Measurements from ENCODE around the gene VEZT. TPM values are rescaled to one million over a fixed set of nuclear protein-coding genes. Genes with fewer than 3 reads are reported as not detected.
"Not testable (repeated sequence)": the region's sequence is repeated elsewhere in the genome, so short reads cannot be mapped to it uniquely, and the experiment has no call there.

Gene VEZT
- total RNA-seq, 1 experiment from 2014 or later = 149 TPM

DNA sequence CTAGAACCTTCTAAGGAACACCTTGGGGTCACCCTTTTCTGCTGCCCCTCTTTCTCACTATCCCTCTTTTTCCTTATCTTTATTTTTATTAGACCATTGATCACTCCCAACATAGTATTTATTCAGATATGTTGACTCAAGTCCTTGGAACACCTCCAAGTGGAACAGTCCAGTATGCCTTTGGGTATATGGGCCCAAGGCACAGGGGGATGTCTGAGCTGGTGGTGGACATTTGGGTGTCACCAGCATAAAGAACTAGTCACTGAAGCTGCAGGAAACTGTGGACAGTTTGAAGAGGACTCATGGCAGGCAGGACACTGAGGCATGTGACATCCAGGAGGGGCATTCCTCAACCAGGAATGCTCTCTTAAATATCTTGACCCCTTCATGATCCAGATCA, 105.6 kb downstream of the VEZT start:
- no TSS peak for BruUV-seq (replicated peaks)
- intact Hi-C loops (cut with micrococcal nuclease; ENCODE audit: unreplicated experiment) = loop anchor here (5.0 kb wide), 1 partner anchor 106 kb away; the partner anchor contains the start of genes FGD6 and VEZT
- Mint-ChIP-seq H3K9me3 (ENCODE audit: low read depth, unreplicated experiment) (no peaks in the 10 kb centered on the region), H3K27ac (ENCODE audit: unreplicated experiment) (no peak overlapping the region), H3K4me1 (ENCODE audit: low read depth, unreplicated experiment) (peaks cover 65% of the 10 kb centered on the region), H3K36me3 (ENCODE audit: insufficient read depth, unreplicated experiment) (peaks cover 18% of the 10 kb centered on the region), H3K27me3 (ENCODE audit: unreplicated experiment) (no peaks in the 10 kb centered on the region), H3K4me3 (ENCODE audit: low read depth, unreplicated experiment) (no peak overlapping the region)
- TF ChIP-seq, protein P1, sequence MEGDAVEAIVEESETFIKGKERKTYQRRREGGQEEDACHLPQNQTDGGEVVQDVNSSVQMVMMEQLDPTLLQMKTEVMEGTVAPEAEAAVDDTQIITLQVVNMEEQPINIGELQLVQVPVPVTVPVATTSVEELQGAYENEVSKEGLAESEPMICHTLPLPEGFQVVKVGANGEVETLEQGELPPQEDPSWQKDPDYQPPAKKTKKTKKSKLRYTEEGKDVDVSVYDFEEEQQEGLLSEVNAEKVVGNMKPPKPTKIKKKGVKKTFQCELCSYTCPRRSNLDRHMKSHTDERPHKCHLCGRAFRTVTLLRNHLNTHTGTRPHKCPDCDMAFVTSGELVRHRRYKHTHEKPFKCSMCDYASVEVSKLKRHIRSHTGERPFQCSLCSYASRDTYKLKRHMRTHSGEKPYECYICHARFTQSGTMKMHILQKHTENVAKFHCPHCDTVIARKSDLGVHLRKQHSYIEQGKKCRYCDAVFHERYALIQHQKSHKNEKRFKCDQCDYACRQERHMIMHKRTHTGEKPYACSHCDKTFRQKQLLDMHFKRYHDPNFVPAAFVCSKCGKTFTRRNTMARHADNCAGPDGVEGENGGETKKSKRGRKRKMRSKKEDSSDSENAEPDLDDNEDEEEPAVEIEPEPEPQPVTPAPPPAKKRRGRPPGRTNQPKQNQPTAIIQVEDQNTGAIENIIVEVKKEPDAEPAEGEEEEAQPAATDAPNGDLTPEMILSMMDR (IDR thresholded peaks at IDR 0.05; ENCODE audit: unreplicated experiment) = no peak
- CTCF ChIA-PET = interaction anchor here (1.7 kb wide), 1 partner anchor 17 kb away, joined by 5 read pairs; no protein-coding TSS in a partner anchor
- no peak for DNase-seq

DNA sequence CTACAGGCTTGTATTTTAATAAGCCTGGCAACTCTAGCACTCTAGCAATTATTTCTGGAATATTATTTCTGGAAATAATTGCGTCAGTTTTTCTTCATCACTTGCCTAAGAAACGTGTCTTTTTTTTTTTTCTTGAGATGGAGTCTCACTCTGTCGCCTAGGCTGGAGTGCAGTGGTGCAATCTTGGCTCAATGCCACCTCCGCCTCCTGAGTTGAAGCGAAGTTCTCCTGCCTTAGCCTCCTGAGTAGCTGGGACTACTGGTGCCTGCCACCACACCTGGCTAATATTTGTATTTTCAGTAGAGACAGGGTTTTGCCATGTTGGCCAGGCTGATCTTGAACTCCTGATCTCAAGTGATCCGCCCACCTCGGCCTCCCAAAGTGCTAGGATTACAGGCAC, 106.6 kb downstream of the VEZT start:
- Mint-ChIP-seq H3K4me1 (ENCODE audit: low read depth, unreplicated experiment) (peaks cover 57% of the 10 kb centered on the region), H3K36me3 (ENCODE audit: insufficient read depth, unreplicated experiment) (peaks cover 12% of the 10 kb centered on the region)
- H3K27ac Mint-ChIP-seq (ENCODE audit: unreplicated experiment); H3K4me3 Mint-ChIP-seq (ENCODE audit: low read depth, unreplicated experiment); DNase-seq; H3K9me3 Mint-ChIP-seq (ENCODE audit: low read depth, unreplicated experiment); BruUV-seq (replicated peaks); H3K27me3 Mint-ChIP-seq (ENCODE audit: unreplicated experiment): not testable (repeated sequence)
- intact Hi-C loops (cut with micrococcal nuclease; ENCODE audit: unreplicated experiment) = loop anchor here (5.0 kb wide), 1 partner anchor 107 kb away; the partner anchor contains the start of genes FGD6 and VEZT
- CTCF ChIA-PET = interaction anchor here (0.6 to 1.7 kb wide), 4 partner anchors 10 to 196 kb away, joined by 3 to 5 read pairs (median 4); no protein-coding TSS in a partner anchor

DNA sequence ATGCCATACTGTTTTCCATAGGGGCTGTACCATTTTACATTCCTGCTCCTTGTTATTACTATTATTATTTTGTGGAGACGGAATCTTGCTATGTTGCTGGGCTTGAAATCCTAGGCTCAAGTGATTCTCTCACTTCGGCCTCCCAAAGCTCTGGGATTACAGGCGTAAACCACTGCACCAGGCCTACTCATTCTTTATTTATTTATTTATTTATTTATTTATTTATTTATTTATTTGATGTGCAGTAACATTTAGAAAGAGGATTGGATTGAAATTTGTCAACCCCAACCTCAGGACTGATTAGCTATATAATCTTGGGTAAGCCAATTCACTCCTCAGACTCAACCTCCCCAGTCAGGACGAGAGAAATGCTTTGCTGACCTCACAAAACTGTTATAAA, 107.9 kb downstream of the VEZT start:
- TF ChIP-seq, protein P1 (IDR thresholded peaks at IDR 0.05; ENCODE audit: unreplicated experiment) = no peak
- Mint-ChIP-seq H3K27me3 (ENCODE audit: unreplicated experiment) (no peaks in the 10 kb centered on the region), H3K4me1 (ENCODE audit: low read depth, unreplicated experiment) (peaks cover 46% of the 10 kb centered on the region), H3K27ac (ENCODE audit: unreplicated experiment) (no peak overlapping the region), H3K36me3 (ENCODE audit: insufficient read depth, unreplicated experiment) (peaks cover 5% of the 10 kb centered on the region), H3K9me3 (ENCODE audit: low read depth, unreplicated experiment) (no peaks in the 10 kb centered on the region), H3K4me3 (ENCODE audit: low read depth, unreplicated experiment) (no peak overlapping the region)
- intact Hi-C loops (cut with micrococcal nuclease; ENCODE audit: unreplicated experiment) = no loop called here
- CTCF ChIA-PET = interaction anchor here (0.6 kb wide), 2 partner anchors 135 to 1858 kb away, joined by 3 to 5 read pairs; partner anchors contain the start of gene MRPL42
- DNase-seq = no peak
- BruUV-seq (replicated peaks) = no TSS peak

DNA sequence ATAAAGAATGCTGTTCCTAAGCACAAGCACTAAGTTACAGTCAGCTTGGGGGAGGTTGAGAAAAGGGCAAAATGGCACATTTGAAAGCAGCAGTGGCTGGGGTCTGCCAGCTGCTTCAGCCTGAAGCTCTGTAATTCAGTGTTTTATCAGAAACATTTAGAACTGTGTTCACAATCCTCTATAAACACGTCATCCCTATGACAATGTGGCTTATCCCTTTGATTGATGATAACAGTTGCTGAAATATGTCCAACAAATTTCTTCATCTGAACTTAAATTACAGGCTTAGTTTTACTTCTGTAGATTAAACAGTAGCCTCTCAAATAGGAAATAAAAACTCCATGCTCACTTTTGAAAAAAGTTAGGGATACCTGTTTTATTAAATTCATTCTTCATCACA, 108.8 kb downstream of the VEZT start:
- intact Hi-C loops (cut with micrococcal nuclease; ENCODE audit: unreplicated experiment) = no loop called here
- CTCF ChIA-PET = interaction anchor here (0.6 to 0.7 kb wide), 2 partner anchors 98 to 949 kb away, joined by 3 read pairs; no protein-coding TSS in a partner anchor
- H3K27ac Mint-ChIP-seq (ENCODE audit: unreplicated experiment) = no peak overlapping the region
- peaks cover 5% of the 10 kb centered on the region for H3K36me3 Mint-ChIP-seq (ENCODE audit: insufficient read depth, unreplicated experiment)
- H3K4me1 Mint-ChIP-seq (ENCODE audit: low read depth, unreplicated experiment) = peaks cover 37% of the 10 kb centered on the region
- H3K4me3 Mint-ChIP-seq (ENCODE audit: low read depth, unreplicated experiment) = no peak overlapping the region
- no peak for DNase-seq
- no peaks in the 10 kb centered on the region for H3K27me3 Mint-ChIP-seq (ENCODE audit: unreplicated experiment)
- BruUV-seq (replicated peaks) = no TSS peak
- TF ChIP-seq, protein P1 (IDR thresholded peaks at IDR 0.05; ENCODE audit: unreplicated experiment) = no peak
- no peaks in the 10 kb centered on the region for H3K9me3 Mint-ChIP-seq (ENCODE audit: low read depth, unreplicated experiment)

DNA sequence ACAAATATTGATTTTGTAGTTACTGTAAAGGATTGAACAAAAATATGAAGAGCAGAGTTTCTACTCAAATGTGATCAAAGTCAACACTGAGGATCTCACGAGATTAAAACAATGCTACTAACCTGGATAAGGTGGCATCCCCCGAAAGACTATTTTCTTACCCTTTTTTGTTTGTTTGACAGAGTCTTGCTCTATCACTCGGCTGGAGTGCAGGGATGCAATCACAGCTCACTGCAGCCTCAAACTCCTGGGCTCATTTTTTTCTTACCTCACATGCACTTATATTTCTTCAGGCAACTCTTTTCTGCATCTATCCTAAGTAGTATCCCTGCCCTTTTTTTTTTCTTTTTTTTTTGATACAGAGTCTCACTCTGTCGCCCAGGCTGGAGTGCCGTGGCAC, 109.2 kb downstream of the VEZT start:
- no TSS peak for BruUV-seq (replicated peaks)
- intact Hi-C loops (cut with micrococcal nuclease; ENCODE audit: unreplicated experiment) = no loop called here
- CTCF ChIA-PET = interaction anchor here (0.6 to 0.7 kb wide), 2 partner anchors 98 to 948 kb away, joined by 3 read pairs; no protein-coding TSS in a partner anchor
- TF ChIP-seq, protein P1 (IDR thresholded peaks at IDR 0.05; ENCODE audit: unreplicated experiment) = no peak
- H3K36me3 Mint-ChIP-seq (ENCODE audit: insufficient read depth, unreplicated experiment) = peaks cover 5% of the 10 kb centered on the region
- H3K4me3 Mint-ChIP-seq (ENCODE audit: low read depth, unreplicated experiment) = no peak overlapping the region
- H3K4me1 Mint-ChIP-seq (ENCODE audit: low read depth, unreplicated experiment) = peaks cover 33% of the 10 kb centered on the region
- no peaks in the 10 kb centered on the region for H3K9me3 Mint-ChIP-seq (ENCODE audit: low read depth, unreplicated experiment)
- no peak for DNase-seq
- H3K27ac Mint-ChIP-seq (ENCODE audit: unreplicated experiment) = no peak overlapping the region
- no peaks in the 10 kb centered on the region for H3K27me3 Mint-ChIP-seq (ENCODE audit: unreplicated experiment)

Data from Calu3 (cell line).